ENCODE data around the gene MCEMP1.

The MCEMP1 gene

GRCh38 chr19:7725791-7726190 is 48.9 kb downstream of the MCEMP1 start:
- no peak for DNase-seq
- TF ChIP-seq POLR2A (IDR thresholded peaks at IDR 0.05; ENCODE audit: low read length) (no peak), GATA1 (IDR thresholded peaks at IDR 0.05; ENCODE audit: low read depth, low read length) (no peak)

GRCh38 chr19:7729211-7729610 is 52.3 kb downstream of the MCEMP1 start:
- TF ChIP-seq GATA1 (IDR thresholded peaks at IDR 0.05; ENCODE audit: low read depth, low read length) (no peak), POLR2A (IDR thresholded peaks at IDR 0.05; ENCODE audit: low read length) (no peak)
- DNase-seq = no peak

Measured in erythroblast (primary cell).